Left renal cortex interstitium (tissue), 4 donors: ENCODE data around the gene F8. TPM values are rescaled to one million over a fixed set of nuclear protein-coding genes. Genes with fewer than 3 reads are reported as not detected.
"Not testable (repeated sequence)": the region's sequence is repeated elsewhere in the genome, so short reads cannot be mapped to it uniquely, and the experiment has no call there.

Experiments used
- DNase-seq, 4 donors: peaks; one replicate each; pipeline ENCODE4 v3.0.0-alpha.2; 2013; ENCODE audit warnings: low read depth in 4 of 4, low spot score in 2 of 4, missing footprints in 1 of 4
- polyA plus RNA-seq, 4 donors: library from polyadenylated mRNA; unstranded; fragments of 120-200 nt; gene quantifications; one replicate each; pipeline ENCODE4 v1.2.1, GENCODE V29; 2013; ENCODE audit not compliant: insufficient read length in 4 of 4

Gene F8
- polyA plus RNA-seq, 4 donors: 12.0 to 17.4 (median 13.3) TPM

- no peak for DNase-seq
Observed at GRCh38 chrX:155035688-155036087, 13.2 kb upstream of the F8 start.

- no peak for DNase-seq
Observed at GRCh38 chrX:155031657-155032056, 9.1 kb upstream of the F8 start.

GRCh38 chrX:155028877-155029291 is 6.4 kb upstream of the F8 start:
- no peak for DNase-seq

GRCh38 chrX:155028129-155028528 is 5.6 kb upstream of the F8 start:
- no peak for DNase-seq

GRCh38 chrX:155027509-155028066 is 5.1 kb upstream of the F8 start:
- DNase-seq: peak in 3 of 4 donors; percentile 11 to 27 (median 26)

- peak; percentile 50 to 81 (median 80) for DNase-seq
Observed at GRCh38 chrX:155026727-155027508, 4.4 kb upstream of the F8 start, which contains the start of gene FUNDC2. TSS of gene FUNDC2 (plus strand) at chrX:155026844. CDS start at chrX:155026939, 95 bp downstream.

GRCh38 chrX:155026420-155026726 is 3.9 kb upstream of the F8 start:
- DNase-seq: no peak

- DNase-seq: no peak
Observed at GRCh38 chrX:155023907-155024833, 1.6 kb upstream of the F8 start.

GRCh38 chrX:155020591-155020990 is 1.9 kb downstream of the F8 start:
- DNase-seq: no peak

GRCh38 chrX:155009994-155010472 is 12.5 kb downstream of the F8 start:
- DNase-seq: no peak

- not testable (repeated sequence) for DNase-seq
Observed at GRCh38 chrX:155008578-155008977, 13.9 kb downstream of the F8 start.

GRCh38 chrX:155006913-155007671 is 15.4 kb downstream of the F8 start:
- DNase-seq: not testable (repeated sequence)

- not testable (repeated sequence) for DNase-seq
Observed at GRCh38 chrX:155006379-155006778, 16.1 kb downstream of the F8 start.

- no peak for DNase-seq
Observed at GRCh38 chrX:155005190-155005589, 17.3 kb downstream of the F8 start.

GRCh38 chrX:155001873-155002272 is 20.6 kb downstream of the F8 start:
- no peak for DNase-seq

GRCh38 chrX:155000841-155001240 is 21.7 kb downstream of the F8 start:
- DNase-seq: no peak

GRCh38 chrX:154998204-154998880 is 24.2 kb downstream of the F8 start:
- DNase-seq: no peak

GRCh38 chrX:154991476-154991875 is 31.0 kb downstream of the F8 start:
- no peak for DNase-seq

- DNase-seq: no peak
Observed at GRCh38 chrX:154991039-154991438, 31.5 kb downstream of the F8 start.

GRCh38 chrX:154990496-154990895 is 32.0 kb downstream of the F8 start:
- no peak for DNase-seq
